ENCODE measurements around the gene LRCH1. TPM values are rescaled to one million over a fixed set of nuclear protein-coding genes. Genes with fewer than 3 reads are reported as not detected.
A peak's percentile ranks its signal among the peaks of the same experiment; 100 is the strongest.

Gene LRCH1
- total and polyA plus RNA-seq, 4 donors: 2.6 to 6.6 (median 3.4) TPM

DNA sequence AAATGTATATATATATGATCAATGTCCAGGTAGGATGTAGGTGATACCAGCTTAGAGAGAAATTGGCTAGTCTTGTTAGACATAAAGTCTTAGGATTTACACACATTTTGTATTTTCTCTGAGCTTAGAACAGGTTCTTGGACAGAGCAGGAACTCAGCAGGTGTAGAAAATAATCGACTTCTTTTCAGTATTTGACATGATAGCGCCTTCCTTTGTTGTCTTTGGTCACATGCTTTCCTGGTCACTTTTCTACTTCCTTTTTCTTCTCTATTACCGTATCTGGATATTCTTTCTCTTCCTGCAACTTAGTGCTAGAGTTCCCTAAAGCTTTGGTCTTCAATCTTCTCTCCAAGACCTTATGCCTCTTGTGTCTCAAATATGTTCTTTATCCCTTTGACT lies 107.4 kb downstream of the LRCH1 start:
- H3K9ac ChIP-seq (ENCODE audit: low read depth in 1 of 2, low read length in 2 of 2): peak overlapping the region in 1 of 2 donors; percentile 46
- no peaks in the 10 kb centered on the region for H3K36me3 ChIP-seq (ENCODE audit: control insufficient read depth in 4 of 4, insufficient read depth in 3 of 4, low read depth in 1 of 4, low read length in 3 of 4)
- H3K4me3 ChIP-seq (ENCODE audit: low read depth in 1 of 3, low read length in 3 of 3): peak overlapping the region in 1 of 3 donors; percentile 12
- H3K27me3 ChIP-seq (ENCODE audit: control insufficient read depth in 4 of 4, insufficient read depth in 4 of 4, low read length in 3 of 4): no peaks in the 10 kb centered on the region
- H3K4me1 ChIP-seq (ENCODE audit: control insufficient read depth in 4 of 4, insufficient read depth in 4 of 4, low read length in 3 of 4): peaks cover 13 to 47% (median 31%) of the 10 kb centered on the region in 4 donors
- WGBS: 30% methylated on average over 3 of the region's 3 CpGs
- no peaks in the 10 kb centered on the region for H3K9me3 ChIP-seq (ENCODE audit: control insufficient read depth in 4 of 4, low read length in 3 of 4)
- peak overlapping the region; percentile 76 to 79 for H3K27ac ChIP-seq (ENCODE audit: low read depth in 1 of 2, low read length in 2 of 2)
- DNase-seq (ENCODE audit: low spot score): no peak
- no peak for TF ChIP-seq JUND (IDR thresholded peaks at IDR 0.05)
- no peak for TF ChIP-seq RXRA (IDR thresholded peaks at IDR 0.05)
- TF ChIP-seq, protein P1, sequence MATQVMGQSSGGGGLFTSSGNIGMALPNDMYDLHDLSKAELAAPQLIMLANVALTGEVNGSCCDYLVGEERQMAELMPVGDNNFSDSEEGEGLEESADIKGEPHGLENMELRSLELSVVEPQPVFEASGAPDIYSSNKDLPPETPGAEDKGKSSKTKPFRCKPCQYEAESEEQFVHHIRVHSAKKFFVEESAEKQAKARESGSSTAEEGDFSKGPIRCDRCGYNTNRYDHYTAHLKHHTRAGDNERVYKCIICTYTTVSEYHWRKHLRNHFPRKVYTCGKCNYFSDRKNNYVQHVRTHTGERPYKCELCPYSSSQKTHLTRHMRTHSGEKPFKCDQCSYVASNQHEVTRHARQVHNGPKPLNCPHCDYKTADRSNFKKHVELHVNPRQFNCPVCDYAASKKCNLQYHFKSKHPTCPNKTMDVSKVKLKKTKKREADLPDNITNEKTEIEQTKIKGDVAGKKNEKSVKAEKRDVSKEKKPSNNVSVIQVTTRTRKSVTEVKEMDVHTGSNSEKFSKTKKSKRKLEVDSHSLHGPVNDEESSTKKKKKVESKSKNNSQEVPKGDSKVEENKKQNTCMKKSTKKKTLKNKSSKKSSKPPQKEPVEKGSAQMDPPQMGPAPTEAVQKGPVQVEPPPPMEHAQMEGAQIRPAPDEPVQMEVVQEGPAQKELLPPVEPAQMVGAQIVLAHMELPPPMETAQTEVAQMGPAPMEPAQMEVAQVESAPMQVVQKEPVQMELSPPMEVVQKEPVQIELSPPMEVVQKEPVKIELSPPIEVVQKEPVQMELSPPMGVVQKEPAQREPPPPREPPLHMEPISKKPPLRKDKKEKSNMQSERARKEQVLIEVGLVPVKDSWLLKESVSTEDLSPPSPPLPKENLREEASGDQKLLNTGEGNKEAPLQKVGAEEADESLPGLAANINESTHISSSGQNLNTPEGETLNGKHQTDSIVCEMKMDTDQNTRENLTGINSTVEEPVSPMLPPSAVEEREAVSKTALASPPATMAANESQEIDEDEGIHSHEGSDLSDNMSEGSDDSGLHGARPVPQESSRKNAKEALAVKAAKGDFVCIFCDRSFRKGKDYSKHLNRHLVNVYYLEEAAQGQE (IDR thresholded peaks at IDR 0.05): no peak
- no peak for TF ChIP-seq EGR1 (IDR thresholded peaks at IDR 0.05; ENCODE audit: low read depth in 2 of 2)
- TF ChIP-seq ATF3 (IDR thresholded peaks at IDR 0.05): no peak
- TF ChIP-seq SP1 (IDR thresholded peaks at IDR 0.05): no peak
- no peak for TF ChIP-seq NR2F2 (IDR thresholded peaks at IDR 0.05)
- no peak for TF ChIP-seq FOXA1 (IDR thresholded peaks at IDR 0.05)
- TF ChIP-seq RAD21 (IDR thresholded peaks at IDR 0.05): no peak
- no peak for TF ChIP-seq HNF4G (IDR thresholded peaks at IDR 0.05)
- TF ChIP-seq CTCF (IDR thresholded peaks at IDR 0.05; ENCODE audit: low read depth, low read length, missing input control): no peak
- no peak for TF ChIP-seq TAF1 (conservative IDR thresholded peaks at IDR 0.05)
- no peak for TF ChIP-seq YY1 (IDR thresholded peaks at IDR 0.05)
- TF ChIP-seq ZBTB33 (IDR thresholded peaks at IDR 0.05): no peak
- no peak for TF ChIP-seq MAX (IDR thresholded peaks at IDR 0.05)
- no peak for TF ChIP-seq FOXA2 (IDR thresholded peaks at IDR 0.05)
- no peak for TF ChIP-seq HNF4A (conservative IDR thresholded peaks at IDR 0.05)

GRCh38 chr13:46660857-46661256 lies 107.9 kb downstream of the LRCH1 start:
- no peaks in the 10 kb centered on the region for H3K36me3 ChIP-seq (ENCODE audit: control insufficient read depth in 4 of 4, insufficient read depth in 3 of 4, low read depth in 1 of 4, low read length in 3 of 4)
- H3K4me1 ChIP-seq (ENCODE audit: control insufficient read depth in 4 of 4, insufficient read depth in 4 of 4, low read length in 3 of 4): peaks cover 13 to 51% (median 34%) of the 10 kb centered on the region in 4 donors
- peak overlapping the region in 1 of 2 donors; percentile 59 for H3K9ac ChIP-seq (ENCODE audit: low read depth in 1 of 2, low read length in 2 of 2)
- H3K27me3 ChIP-seq (ENCODE audit: control insufficient read depth in 4 of 4, insufficient read depth in 4 of 4, low read length in 3 of 4): no peaks in the 10 kb centered on the region
- no peaks in the 10 kb centered on the region for H3K9me3 ChIP-seq (ENCODE audit: control insufficient read depth in 4 of 4, low read length in 3 of 4)
- DNase-seq (ENCODE audit: low spot score): no peak
- TF ChIP-seq HNF4G (IDR thresholded peaks at IDR 0.05) (no peak), EGR1 (IDR thresholded peaks at IDR 0.05; ENCODE audit: low read depth in 2 of 2) (no peak), SP1 (IDR thresholded peaks at IDR 0.05) (peak; percentile 30), HNF4A (conservative IDR thresholded peaks at IDR 0.05) (peak; percentile 23 to 44), MAX (IDR thresholded peaks at IDR 0.05) (peak; percentile 56), RXRA (IDR thresholded peaks at IDR 0.05) (peak in 1 of 2 donors; percentile 41), YY1 (IDR thresholded peaks at IDR 0.05) (peak; percentile 31)
- TF ChIP-seq, protein P1 (IDR thresholded peaks at IDR 0.05): no peak
- H3K4me3 ChIP-seq (ENCODE audit: low read depth in 1 of 3, low read length in 3 of 3): peak overlapping the region in 1 of 3 donors; percentile 12
- WGBS: 32% methylated on average over 4 of the region's 4 CpGs
- peak overlapping the region; percentile 76 to 79 for H3K27ac ChIP-seq (ENCODE audit: low read depth in 1 of 2, low read length in 2 of 2)
